Spleen (tissue), 7 donors: ENCODE data around the gene SIRT7.

Source experiments
- CTCF ChIP-seq, 11 experiments: fragments of 200-600 bp in 7 of 11; fragments of 450-650 bp in 4 of 11; sonication (generic) in 4 of 11; IDR thresholded peaks in 8 of 11; conservative IDR thresholded peaks in 3 of 11; 1 replicate in 7 of 11; 2 replicates in 4 of 11; pipeline versions ENCODE4 v1.4.0 to v1.8.0; 2016 to 2021; ENCODE audit warnings: antibody characterized with exemption in 11 of 11, inconsistent platforms in 4 of 11, mild to moderate bottlenecking in 1 of 11
- POLR2A ChIP-seq, 3 donors: fragments of 450-650 bp; IDR thresholded peaks; one replicate each; pipeline ENCODE4 v1.5.1; 2017; ENCODE audit warnings: antibody characterized with exemption in 3 of 3, mild to moderate bottlenecking in 1 of 3
- donor health status: DM: no; HTN: no; CAD: no; lungs with moderate emphysema.
- donor health status: DM: no; HTN: no; CAD: no.
- donor health status: DM: no; HTN: no; CAD: no.

- TF ChIP-seq CTCF (IDR thresholded peaks at IDR 0.05 in 8 of 11, conservative IDR thresholded peaks at IDR 0.05 in 3 of 11) (no peak), POLR2A (IDR thresholded peaks at IDR 0.05) (no peak)
Measured at GRCh38 chr17:81921537-81921862, 3.5 kb upstream of the SIRT7 start.
